ENCODE data around the gene DSCAML1.
"Not testable (repeated sequence)": the region's sequence is repeated elsewhere in the genome, so short reads cannot be mapped to it uniquely, and the experiment has no call there.

The DSCAML1 gene

DNA sequence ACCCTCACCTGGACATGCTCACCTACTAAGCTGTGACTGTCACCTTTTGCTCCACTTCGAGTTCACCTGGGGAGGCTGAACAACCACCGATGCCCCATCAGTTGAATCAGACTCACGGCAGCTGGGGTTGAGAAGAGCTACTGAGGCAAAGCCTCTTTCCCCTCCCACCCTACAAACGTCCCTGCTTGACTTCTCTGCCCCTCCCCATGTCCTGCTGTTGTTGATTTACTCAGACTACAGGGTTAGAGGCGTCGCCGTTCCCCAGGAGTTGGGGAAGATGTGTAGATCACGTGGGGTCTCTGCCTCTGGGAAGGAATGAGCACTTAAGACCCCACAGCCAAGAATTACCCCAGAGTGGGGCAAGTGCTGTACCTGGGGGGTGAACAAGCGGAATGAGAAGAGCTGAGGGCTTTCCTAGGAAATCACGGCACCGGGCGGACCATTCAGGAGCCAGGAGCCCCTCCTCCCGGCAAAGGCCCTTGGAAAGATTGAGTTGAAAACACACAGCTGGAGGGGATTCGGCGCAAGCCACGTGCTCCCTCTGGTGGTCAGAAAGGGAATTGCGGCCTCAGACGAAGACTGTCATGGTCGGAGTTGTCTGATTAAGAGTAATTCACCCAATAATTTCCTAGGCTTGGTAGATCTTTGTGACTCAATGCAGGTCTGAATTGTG is 20.5 kb upstream of the DSCAML1 start:
- peak; percentile 76 for DNase-seq (ENCODE audit: low spot score)

DNA sequence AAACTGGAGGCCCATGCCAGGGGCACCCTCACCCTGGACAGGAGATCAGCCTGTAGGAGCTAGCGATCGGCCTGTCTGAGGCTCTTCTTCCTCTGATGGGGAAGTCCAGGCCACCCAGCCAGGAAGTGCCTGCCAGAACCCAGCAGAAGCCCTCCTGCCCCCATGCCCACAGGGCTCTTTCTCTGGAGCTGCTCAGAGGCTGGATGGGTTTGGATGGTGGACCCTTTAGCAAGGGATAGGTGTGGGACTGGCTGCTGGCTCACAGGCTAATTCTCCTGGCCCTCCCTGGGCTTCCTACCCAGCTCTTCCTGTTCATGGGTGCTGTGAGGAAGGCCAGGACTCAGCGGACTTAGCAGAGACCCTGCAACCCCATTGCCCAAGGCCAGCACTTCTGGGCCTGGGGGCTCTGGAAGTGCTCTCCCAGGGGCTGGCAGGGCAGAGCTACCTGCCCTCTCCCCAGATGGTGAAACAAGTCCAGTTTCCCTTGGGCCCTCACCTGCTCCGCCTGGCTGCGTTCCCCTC is 19.9 kb upstream of the DSCAML1 start:
- no peak for DNase-seq (ENCODE audit: low spot score)

DNA sequence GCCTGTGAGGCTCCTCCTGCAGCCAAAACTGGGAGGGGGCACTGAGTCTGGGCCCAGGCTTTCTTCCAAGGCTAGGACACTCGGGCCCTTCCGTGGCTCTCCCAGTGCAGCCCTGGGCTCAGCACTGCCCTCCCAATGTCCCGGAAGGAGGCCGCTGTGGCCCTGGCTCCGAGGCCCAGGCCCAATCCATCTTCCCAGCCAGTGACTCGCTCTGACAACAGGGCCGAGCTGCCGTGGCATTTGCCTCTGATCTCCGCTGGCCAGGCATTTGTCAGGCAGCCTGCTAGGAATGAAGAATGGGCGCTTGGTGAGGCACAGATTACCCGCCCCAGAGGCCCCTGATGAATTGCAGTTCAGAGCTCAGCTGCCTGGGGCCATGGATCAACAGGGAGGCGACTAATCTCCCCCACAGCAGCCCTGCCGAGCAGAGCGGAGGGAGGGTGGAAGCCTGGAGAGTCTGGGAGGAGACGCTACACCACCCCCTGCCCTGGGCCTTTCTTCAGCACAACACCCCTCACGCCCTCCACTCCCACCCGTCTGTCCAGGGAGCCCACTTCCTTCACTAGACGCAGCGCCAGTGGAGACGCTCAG is 19.2 kb upstream of the DSCAML1 start:
- no peak for DNase-seq (ENCODE audit: low spot score)

DNA sequence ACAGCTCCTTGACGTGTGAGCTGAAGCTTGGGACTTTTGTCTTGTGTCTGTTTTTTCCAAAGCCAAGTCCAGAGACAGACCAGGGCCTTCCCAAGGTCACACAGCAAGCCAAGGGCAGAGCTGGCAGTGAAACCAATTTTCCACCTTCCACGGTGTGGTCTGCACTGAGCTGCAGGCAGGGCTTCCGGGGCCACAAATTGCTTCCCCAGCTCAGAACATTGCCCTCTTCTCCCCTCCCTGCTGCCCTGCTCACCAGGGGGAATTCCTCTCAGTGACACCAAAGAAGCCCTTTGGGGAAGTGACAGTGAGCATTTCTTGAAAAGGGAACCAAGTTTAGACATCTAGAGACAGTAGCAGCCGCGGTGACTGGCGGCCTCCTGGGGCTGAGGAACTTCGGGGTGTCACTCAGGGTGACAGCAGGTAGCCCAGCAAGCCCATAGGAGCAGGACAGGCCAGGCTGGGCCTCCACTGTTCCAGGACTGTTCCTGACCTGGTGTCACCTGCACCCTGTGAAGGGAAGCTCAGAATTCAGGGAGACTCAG is 18.3 kb upstream of the DSCAML1 start:
- DNase-seq (ENCODE audit: low spot score) = peak; percentile 79

DNA sequence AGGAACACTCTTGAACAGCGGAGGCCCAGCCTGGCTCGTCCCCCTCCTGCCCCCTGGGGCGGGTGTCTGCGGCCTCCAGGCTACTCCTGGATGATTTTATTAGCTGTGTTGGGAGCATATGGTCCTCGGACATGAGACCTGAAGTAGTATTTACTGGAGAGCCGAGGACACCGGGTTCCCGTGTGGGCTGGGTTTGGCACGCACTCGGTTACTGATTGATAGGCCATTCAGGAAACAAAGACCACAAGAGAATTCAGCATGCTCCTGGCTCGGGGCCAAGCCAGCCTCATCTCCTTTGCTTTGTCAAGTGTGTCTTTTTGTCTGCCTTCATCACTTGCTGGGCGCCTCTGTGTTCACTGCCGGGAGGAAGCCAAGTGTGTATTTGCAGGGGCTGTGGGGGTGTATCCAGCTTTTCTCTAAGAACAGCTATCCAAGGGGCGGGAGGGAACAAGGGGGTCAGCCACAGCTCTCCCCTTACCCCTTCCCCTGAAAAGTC is 17.8 kb upstream of the DSCAML1 start:
- DNase-seq (ENCODE audit: low spot score) = peak; percentile 58

DNA sequence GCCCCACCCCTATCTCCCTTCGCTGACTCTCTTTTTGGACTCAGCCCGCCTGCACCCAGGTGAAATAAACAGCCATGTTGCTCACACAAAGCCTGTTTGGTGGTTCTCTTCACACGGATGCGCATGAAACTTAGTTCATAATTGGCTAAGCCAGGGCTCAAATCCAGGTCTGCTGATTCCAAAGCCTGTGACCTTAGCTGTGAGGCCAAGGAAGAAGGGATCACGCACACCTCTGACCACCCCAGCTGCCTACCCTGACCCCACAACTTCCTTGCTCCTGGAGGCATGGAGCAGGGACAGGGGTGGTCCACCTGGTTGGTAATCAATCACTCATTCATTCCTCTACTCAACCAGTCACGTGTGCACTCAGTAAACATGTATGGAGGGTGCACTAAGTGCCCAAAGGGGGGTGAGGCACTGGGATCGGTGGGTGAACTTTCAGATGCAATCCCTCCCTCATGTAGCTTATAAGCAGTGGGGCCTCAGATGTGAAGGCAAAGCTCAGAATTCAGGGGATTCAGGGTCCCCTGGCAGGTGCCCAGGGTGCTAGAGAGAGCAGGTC is 17.3 kb upstream of the DSCAML1 start:
- no peak for DNase-seq (ENCODE audit: low spot score)

DNA sequence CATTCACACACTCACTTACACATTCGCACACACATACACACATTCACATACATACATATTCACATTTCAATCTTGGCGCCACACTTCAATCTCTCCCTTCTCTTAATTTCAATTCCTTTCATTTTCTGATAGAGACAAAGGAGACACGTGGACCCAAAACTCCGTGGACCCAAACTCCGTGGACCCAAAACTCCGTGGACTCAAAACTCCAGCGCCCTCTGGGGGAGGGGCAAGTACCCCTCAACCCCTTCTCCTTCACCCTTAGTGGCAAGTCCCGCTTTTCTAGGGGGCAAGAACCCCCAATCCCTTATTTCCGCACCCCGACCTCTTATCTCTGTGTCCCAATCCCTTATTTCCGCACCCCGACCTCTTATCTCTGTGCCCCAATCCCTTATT is 13.0 kb upstream of the DSCAML1 start:
- not testable (repeated sequence) for DNase-seq (ENCODE audit: low spot score)

DNA sequence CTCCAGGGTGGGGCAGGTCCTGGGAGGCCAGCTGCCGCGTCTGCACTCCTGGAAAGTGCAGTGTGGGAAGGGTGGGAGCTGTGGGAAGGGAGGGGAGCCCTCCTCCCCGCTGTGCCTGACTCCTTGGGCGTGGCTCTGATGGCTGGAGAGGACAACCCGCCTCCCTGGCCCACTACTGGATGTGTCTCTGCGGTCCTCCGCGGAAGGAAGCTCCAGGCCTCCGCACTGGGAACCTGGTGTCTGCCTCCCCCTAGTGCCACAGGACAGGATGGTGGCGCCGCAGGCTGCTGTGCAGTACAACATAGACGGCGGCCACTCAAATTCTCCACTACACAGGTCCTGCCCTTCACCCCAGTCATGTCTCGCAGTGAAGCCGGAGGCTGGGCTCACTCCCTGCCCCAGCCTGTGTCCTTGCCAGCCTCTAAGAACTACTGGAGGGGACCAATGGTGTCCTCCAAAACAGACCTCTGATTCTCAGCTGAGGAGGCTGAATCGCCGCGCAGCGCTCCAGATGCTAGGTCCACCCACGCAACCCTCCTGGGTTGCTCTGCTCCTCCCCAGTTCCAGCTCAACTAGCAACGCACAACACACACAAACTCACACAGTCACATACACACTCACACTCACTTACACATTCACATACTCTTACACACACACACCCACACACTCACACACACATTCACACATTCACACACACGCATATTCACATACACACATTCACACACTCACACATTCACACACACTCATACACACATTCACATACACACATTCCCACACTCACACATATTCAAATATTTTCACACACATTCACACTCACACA is 12.4 kb upstream of the DSCAML1 start:
- DNase-seq (ENCODE audit: low spot score) = peak; percentile 80

DNA sequence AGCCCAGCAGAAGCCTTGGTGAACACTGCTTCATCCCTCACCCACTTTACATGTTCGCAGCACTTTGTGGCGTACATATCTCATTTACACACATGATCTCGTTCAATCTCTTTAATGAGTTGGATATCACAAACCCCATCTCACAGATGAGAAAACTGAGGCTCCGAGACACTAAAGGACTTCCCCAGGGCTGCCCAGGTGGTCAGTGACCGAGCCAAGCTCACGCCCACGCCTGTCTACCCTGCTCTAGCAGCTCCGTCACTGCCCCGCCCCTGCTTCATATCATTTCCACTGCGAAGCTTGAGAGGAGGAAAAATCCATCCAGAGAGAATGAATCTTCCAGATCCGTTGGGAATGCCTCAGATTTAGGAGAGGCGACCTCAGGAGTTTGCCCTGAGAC is 11.8 kb upstream of the DSCAML1 start:
- DNase-seq (ENCODE audit: low spot score) = no peak

DNA sequence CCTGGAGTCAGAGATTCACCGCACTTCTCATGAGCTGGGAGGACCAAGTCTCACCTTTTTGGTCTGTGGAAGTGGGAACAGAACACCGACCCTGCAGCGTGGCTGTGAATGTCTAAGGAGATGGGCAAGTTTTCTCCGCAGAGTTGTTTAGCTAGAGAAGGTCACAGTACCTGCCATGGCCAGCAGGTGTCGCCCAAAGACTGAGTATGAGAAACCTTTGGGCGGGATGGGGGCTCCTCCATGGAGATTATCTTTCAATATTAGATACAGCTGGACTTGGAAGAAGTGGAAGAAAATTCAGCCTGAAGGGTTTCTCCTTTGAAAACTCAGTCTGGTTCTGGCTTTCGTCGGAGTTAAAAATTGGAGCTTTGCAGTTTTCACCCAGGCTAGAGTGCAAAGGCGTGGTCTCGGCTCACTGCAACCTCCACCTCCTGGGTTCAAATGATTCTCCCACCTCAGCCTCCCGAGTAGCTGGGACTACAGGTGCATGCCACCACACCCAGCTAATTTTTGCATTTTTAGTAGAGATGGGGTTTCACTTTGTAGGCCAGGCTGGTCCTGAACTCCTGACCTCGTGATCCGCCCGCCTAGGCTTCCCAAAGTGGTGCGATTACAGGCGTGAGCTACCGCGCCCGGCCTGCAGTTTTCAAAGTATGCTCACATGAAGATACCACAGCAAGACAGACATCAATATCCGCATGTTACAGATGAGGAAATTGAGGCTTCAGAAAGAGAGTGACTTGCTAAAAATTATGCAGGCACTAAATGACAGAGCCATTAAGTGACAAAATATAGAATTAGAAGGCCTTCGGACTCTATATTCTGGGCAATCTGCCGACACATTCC is 10.7 kb upstream of the DSCAML1 start:
- DNase-seq (ENCODE audit: low spot score) = peak; percentile 78

DNA sequence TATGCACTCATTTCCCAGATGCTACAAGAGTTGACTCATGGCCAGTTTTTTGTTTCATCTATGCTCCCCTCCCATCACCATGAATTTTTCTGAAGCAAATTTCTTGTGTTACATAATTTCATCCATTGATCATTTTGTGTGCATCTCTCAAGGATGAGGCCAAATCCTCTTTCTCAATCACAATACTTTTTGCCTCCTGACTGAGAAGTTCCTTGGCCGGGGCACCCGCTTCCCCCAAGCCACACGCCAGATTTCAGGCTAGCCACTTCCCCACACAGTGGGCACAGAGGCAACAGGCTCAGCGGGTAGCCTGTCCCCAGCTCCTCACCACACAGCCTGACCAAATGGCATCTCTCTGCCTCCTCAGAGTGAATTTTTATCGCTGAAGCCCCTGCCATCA is 9.8 kb upstream of the DSCAML1 start:
- no peak for DNase-seq (ENCODE audit: low spot score)

DNA sequence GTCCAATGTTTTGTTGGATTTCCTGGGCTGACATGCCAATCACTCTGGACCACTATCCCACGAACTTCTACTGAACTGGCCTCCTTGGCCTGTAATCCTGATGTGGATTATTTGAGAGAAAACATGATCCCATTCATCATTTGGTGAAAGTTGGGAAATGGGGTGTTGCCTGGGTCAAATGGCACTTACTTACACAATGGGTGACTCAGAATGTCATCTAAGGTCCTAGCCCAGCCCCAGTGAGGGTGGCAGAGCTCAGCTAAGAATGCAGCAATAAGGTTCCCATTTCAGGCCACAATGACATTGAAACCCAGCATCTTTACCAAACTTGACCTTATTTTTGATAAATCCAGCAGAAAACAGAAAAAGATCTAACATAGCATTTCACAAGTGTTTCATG is 8.0 kb upstream of the DSCAML1 start:
- no peak for DNase-seq (ENCODE audit: low spot score)

DNA sequence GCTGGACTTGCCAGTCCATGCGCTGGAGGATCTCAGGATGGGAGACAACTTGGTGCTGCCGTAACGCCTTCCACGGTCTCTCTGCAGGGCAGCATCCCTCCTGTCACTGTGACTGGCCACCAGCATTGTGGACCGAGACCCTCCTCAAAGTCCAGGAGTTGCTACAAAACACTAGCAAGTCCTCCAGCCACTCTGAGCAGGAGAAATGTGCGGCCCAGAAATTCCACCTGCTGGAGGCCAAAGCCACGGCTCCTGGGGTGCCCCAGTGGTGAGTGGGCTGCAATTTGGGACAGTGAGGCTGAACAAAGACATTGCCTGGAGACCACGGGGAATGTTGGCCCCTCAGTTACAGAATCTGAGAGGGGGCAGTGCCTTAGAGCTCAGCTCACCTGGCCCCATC is 6.9 kb upstream of the DSCAML1 start:
- no peak for DNase-seq (ENCODE audit: low spot score)

DNA sequence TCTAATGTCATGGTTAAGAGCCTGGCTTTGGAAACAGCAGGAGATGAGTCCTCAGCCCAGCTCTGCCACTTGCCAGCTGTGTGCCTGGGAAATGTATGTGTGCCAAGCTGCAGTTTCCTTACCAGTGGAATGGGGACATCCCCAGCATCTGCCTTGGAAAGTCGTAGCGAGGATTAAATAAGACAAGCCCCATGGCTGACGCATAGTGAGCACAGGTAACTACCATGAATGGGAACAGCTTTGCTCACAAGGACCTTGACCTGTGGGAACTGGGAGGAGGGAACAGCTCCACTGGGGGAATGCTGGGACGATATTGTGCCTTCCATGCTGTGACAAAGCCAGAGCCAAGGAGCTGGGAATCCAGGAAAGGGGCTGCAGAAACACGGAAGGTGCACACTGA is 2.6 kb upstream of the DSCAML1 start:
- DNase-seq (ENCODE audit: low spot score) = no peak

DNA sequence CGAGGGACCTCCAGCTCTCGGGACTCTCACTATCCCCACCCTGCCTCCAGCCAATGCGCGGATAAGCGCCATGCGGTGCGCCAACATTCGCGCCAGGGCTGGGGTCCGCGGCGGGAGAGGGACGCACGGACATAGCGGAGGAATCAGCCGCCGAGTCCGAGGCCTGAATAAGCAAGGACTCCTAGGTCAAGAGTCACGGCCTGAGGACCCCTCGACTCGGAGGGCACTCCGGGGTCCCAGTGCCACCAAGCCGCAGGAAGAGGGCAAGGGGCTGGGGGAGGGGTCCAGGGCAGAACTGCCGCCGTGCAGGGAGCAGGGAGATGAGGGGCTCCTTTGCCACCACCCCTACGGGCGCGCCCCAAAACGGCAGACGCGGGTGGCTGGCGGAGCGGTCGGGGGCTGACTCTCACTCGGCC is 552 bp downstream of the DSCAML1 start:
- DNase-seq (ENCODE audit: low spot score) = no peak

DNA sequence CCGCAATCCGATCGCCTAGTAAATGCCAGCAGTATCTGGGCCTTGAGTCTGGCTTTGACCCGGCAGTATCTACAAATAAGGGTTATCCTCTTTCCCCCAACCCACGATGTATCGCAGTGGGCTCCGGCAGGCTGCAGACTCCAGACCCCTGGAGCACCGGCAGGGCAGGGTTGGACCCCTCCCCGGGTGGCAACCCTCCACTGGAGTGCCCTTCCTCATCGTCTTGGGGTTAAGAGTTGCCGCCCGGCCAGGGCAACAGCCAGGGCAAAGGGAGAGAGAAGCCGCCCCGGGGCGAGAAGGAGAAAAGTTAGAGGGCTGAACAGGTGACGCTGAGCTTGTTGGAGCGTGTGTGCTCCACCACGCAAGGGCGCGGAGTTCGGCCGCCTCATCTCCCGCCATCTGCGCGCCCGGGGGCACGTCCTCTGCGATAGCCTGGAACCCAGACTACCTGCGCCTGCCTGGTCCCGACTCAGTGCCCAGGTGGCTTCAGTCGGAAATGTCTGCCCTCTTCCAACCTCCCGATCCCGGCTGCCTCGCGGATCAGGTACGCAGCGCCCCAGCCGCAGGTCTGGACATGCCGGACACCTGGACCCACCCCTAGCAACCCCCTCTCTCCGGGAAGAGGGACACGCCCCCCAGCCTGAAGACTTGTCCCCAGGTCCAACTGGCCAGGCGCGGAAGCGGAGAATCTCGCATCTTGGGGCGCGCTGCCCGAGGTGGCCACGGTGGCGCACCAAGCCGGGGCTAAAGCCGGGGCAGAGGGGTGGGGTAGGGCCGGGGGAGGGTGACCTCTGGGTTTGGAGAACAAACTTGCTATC is 1.2 kb downstream of the DSCAML1 start:
- DNase-seq (ENCODE audit: low spot score) = no peak

DNA sequence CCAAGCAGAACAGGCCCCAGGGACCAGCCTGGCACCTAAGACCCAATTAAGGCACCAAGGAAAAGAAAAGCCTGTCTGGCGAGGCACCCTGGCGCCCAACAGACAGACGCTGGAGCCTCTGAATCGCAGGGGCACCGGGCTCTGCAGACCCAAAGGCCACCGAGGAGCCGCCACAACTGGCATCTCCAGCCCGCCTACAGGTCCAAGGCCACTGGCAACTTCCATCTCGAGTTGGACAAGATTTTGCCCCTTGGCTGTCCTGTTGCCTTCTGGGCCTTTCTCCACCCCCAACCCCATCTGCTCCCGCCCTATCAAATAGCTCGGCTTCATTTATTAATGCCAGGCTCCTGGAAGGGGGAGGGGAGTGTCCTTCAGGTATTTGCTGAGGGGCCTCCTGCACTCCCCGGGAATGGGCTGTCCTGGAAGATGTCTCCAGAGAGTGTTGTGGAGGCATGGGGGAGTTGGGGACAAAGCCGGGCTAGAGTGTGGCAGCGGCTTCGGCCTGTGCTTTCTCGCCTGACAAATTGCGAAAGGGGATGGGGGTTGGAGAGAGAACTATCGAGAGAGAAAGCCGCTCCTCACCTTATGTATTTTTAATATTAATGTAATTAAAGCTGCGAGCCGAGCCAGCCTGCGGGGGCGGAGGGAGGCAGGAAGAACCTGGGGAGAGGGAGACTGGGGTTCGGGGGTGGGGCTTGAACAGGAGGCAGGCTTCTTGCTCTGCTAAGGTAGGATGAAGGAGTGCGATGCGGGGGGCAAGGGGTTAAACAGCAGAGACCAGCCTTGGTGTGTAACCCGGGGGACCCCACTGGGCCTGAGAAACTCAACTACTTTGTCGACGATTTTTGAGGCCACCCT is 2.0 kb downstream of the DSCAML1 start:
- no peak for DNase-seq (ENCODE audit: low spot score)

DNA sequence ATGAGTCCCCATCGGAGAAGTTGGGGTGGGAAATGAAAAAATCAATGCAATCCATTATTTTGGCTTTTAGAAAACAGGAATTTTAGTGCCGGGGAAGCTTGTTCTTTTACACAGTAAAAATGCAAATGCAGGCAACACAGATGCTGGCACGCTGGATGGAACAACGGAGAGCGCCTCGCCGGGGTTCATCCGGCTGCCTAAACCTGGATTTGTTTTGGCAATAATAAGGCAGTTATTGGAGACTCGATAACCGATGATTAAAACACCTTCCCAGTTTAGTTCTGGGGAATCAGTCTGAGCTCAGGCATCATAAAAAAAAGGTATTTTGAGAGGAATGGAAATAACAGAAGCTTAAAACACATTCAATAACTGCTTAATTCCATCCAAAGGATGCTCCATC is 2.9 kb downstream of the DSCAML1 start:
- DNase-seq (ENCODE audit: low spot score) = peak; percentile 58

DNA sequence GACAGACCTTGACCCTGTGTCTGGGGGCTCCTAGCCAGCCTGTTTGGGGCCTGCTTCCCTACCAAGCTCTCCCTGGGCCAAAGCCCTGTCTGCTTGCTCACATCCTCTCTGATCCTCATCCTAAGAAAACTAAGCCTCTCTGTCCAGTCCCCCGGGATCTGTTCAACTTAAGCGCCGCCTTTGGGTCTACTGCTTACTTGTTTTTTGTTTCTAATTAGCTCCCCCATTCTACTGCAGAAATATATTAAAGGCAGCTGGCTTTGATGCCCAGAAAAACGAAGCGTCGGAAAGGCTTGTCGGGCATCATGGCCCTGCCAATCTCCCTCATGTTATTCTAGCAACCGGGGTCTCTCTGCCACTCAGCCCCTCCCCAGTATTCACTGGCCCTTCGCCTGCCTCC is 3.4 kb downstream of the DSCAML1 start:
- peak; percentile 82 for DNase-seq (ENCODE audit: low spot score)
